Measurements from ENCODE around the gene TAS2R39. TPM values are rescaled to one million over a fixed set of nuclear protein-coding genes. Genes with fewer than 3 reads are reported as not detected.

The TAS2R39 gene
- total and polyA plus RNA-seq, 9 donors = 0.32 TPM; not detected in 8

DNA sequence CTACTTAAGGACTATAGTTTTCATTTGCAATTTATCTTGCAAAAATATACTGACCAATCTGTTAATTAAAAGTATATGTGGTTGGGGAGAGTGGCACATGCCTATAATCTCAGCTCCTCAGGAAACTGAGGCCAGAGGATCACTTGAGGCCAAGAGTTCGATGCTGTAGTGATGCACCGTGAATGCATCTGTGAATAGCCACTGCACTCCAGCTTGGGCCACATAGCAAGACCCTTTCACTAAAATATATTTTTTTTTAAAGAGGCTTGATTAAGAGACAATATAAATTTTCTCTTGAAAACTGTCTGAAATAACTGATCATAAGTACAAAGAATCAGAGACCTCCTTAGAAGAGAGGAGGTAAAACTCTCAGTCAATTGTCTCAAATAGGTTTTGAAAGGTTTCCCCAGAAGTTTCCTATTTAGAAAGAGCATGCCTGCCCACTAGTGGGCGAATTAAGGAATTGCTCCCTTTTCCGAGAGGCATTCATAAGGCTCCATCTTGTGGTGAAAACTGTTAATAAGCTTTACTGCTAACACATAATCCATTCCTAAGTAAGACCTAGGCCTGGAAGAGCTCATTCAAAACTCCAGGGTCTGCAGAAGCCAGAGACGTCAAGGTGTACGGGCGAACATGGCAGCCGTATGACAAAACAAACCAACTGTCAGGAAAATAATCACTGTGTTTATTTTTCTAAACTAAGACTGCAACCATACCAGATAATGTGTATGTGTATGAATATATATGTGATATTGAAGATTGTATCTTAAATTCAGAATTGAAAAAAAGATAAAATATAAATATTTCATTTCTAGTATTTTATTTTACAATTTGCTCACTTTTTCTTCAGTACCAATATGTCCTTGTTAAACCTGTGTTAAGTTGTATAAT is 31.8 kb downstream of the TAS2R39 start:
- DNase-seq = peak; percentile 88
- H3K27me3 ChIP-seq (ENCODE audit: control insufficient read depth, insufficient read depth, low read length) = no peaks in the 10 kb centered on the region
- H3K4me3 ChIP-seq (ENCODE audit: low read length) = no peak overlapping the region
- no peaks in the 10 kb centered on the region for H3K4me1 ChIP-seq (ENCODE audit: control insufficient read depth, insufficient read depth, low read length)
- no peak overlapping the region for H3K27ac ChIP-seq (ENCODE audit: low read length)
- H3K36me3 ChIP-seq (ENCODE audit: control insufficient read depth, insufficient read depth, low read length) = no peaks in the 10 kb centered on the region
- WGBS (ENCODE audit: insufficient coverage) = 0% methylated on average over 1 of the region's 8 CpGs
- H3K9me3 ChIP-seq (replicated peaks; ENCODE audit: control insufficient read depth, low read depth, low read length) = no peaks in the 10 kb centered on the region

- Histone ChIP-seq H3K27me3 (ENCODE audit: control insufficient read depth, insufficient read depth, low read length) (no peaks in the 10 kb centered on the region), H3K9me3 (replicated peaks; ENCODE audit: control insufficient read depth, low read depth, low read length) (no peaks in the 10 kb centered on the region), H3K27ac (ENCODE audit: low read length) (no peak overlapping the region), H3K36me3 (ENCODE audit: control insufficient read depth, insufficient read depth, low read length) (no peaks in the 10 kb centered on the region), H3K4me1 (ENCODE audit: control insufficient read depth, insufficient read depth, low read length) (no peaks in the 10 kb centered on the region), H3K4me3 (ENCODE audit: low read length) (no peak overlapping the region)
- WGBS (ENCODE audit: insufficient coverage) = 82% methylated on average over 1 of the region's 6 CpGs
- no peak for DNase-seq
These were observed 32.9 kb downstream of the TAS2R39 start for GRCh38 chr7:143216151-143216550.

DNA sequence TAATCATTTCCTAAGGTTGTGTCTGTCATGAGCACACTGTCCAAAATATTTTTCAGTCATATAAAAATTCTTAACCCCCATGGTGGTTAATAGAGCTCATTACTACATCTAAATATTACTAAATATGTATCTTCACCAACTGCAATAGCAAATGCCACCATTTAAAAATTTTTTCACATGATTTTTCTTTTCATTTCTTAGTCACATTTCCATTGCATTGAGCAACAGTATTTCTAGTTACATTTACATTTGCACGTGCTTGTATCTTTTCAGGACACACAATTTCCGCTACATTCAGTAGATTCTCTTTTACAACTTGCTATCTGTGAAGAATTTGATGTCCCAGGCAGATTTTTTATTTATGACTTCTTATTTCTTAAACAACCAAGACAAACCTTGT is 33.5 kb downstream of the TAS2R39 start:
- Histone ChIP-seq H3K27ac (ENCODE audit: low read length) (no peak overlapping the region), H3K4me1 (ENCODE audit: control insufficient read depth, insufficient read depth, low read length) (no peaks in the 10 kb centered on the region), H3K9me3 (replicated peaks; ENCODE audit: control insufficient read depth, low read depth, low read length) (no peaks in the 10 kb centered on the region), H3K27me3 (ENCODE audit: control insufficient read depth, insufficient read depth, low read length) (no peaks in the 10 kb centered on the region), H3K4me3 (ENCODE audit: low read length) (no peak overlapping the region), H3K36me3 (ENCODE audit: control insufficient read depth, insufficient read depth, low read length) (no peaks in the 10 kb centered on the region)
- WGBS (ENCODE audit: insufficient coverage) = no CpG with 5 or more reads among the region's 2 CpGs
- DNase-seq = no peak

DNA sequence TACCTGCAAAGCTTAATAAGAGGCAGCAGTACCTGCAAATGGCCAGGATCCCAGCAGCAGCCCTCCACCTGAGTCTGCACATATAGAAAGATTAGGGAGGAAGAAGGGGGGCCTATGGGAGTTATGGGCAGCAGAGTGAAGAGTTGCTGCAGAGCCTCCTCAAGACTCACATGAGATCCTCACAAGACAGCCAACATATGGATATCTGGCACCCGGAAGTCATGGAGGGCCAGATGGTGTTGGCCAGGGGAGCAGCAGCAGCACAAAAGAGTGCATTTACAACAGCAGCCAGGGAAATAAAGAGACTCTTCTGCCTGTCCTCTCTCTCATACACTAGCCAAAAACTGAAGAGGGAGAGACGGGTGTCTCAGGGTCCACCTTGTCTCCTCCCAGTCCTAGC is 34.6 kb downstream of the TAS2R39 start:
- whole genome bisulfite sequencing (ENCODE audit: insufficient coverage) = 50% methylated on average over 1 of the region's 2 CpGs
- no peak overlapping the region for H3K4me3 ChIP-seq (ENCODE audit: low read length)
- H3K36me3 ChIP-seq (ENCODE audit: control insufficient read depth, insufficient read depth, low read length) = no peaks in the 10 kb centered on the region
- H3K27ac ChIP-seq (ENCODE audit: low read length) = no peak overlapping the region
- no peak for DNase-seq
- no peaks in the 10 kb centered on the region for H3K4me1 ChIP-seq (ENCODE audit: control insufficient read depth, insufficient read depth, low read length)
- H3K27me3 ChIP-seq (ENCODE audit: control insufficient read depth, insufficient read depth, low read length) = no peaks in the 10 kb centered on the region
- no peaks in the 10 kb centered on the region for H3K9me3 ChIP-seq (replicated peaks; ENCODE audit: control insufficient read depth, low read depth, low read length)

GRCh38 chr7:143221286-143221685 is 38.1 kb downstream of the TAS2R39 start:
- Histone ChIP-seq H3K27ac (ENCODE audit: low read length) (no peak overlapping the region), H3K4me3 (ENCODE audit: low read length) (no peak overlapping the region)
- WGBS (ENCODE audit: insufficient coverage) = no CpG with 5 or more reads among the region's 2 CpGs

GRCh38 chr7:143221737-143222136 is 38.5 kb downstream of the TAS2R39 start, which contains the start of gene TAS2R40:
Gene TAS2R40 (plus strand): TSS chr7:143222037. CDS start chr7:143222079, 42 bp downstream.
- H3K9me3 ChIP-seq (replicated peaks; ENCODE audit: control insufficient read depth, low read depth, low read length) = no peaks in the 10 kb centered on the region
- no peak for DNase-seq
- H3K4me3 ChIP-seq (ENCODE audit: low read length) = no peak within 1 kb of the TSS
- H3K36me3 ChIP-seq (ENCODE audit: control insufficient read depth, insufficient read depth, low read length) = no peaks in the 10 kb centered on the region
- 85% methylated on average over 3 of the region's 3 CpGs for WGBS (ENCODE audit: insufficient coverage)
- H3K4me1 ChIP-seq (ENCODE audit: control insufficient read depth, insufficient read depth, low read length) = no peaks in the 10 kb centered on the region
- no peak within 1 kb of the TSS for H3K27ac ChIP-seq (ENCODE audit: low read length)
- no peaks in the 10 kb centered on the region for H3K27me3 ChIP-seq (ENCODE audit: control insufficient read depth, insufficient read depth, low read length)

More at GRCh38 chr7:143221286-143221685, 38.1 kb downstream of the TAS2R39 start:
- Histone ChIP-seq H3K27me3 (ENCODE audit: control insufficient read depth, insufficient read depth, low read length) (no peaks in the 10 kb centered on the region), H3K4me1 (ENCODE audit: control insufficient read depth, insufficient read depth, low read length) (no peaks in the 10 kb centered on the region), H3K9me3 (replicated peaks; ENCODE audit: control insufficient read depth, low read depth, low read length) (no peaks in the 10 kb centered on the region), H3K36me3 (ENCODE audit: control insufficient read depth, insufficient read depth, low read length) (no peaks in the 10 kb centered on the region)
- peak; percentile 82 for DNase-seq

GRCh38 chr7:143222782-143223181 is 39.6 kb downstream of the TAS2R39 start:
- no peaks in the 10 kb centered on the region for H3K36me3 ChIP-seq (ENCODE audit: control insufficient read depth, insufficient read depth, low read length)
- H3K27me3 ChIP-seq (ENCODE audit: control insufficient read depth, insufficient read depth, low read length) = no peaks in the 10 kb centered on the region
- no peaks in the 10 kb centered on the region for H3K9me3 ChIP-seq (replicated peaks; ENCODE audit: control insufficient read depth, low read depth, low read length)
- peak; percentile 45 for DNase-seq
- WGBS (ENCODE audit: insufficient coverage) = 73% methylated on average over 5 of the region's 7 CpGs
- peaks cover 5% of the 10 kb centered on the region for H3K4me1 ChIP-seq (ENCODE audit: control insufficient read depth, insufficient read depth, low read length)
- no peak overlapping the region for H3K27ac ChIP-seq (ENCODE audit: low read length)
- no peak overlapping the region for H3K4me3 ChIP-seq (ENCODE audit: low read length)

GRCh38 chr7:143223784-143224183 is 40.6 kb downstream of the TAS2R39 start:
- DNase-seq = no peak
- Histone ChIP-seq H3K27ac (ENCODE audit: low read length) (no peak overlapping the region), H3K36me3 (ENCODE audit: control insufficient read depth, insufficient read depth, low read length) (no peaks in the 10 kb centered on the region), H3K9me3 (replicated peaks; ENCODE audit: control insufficient read depth, low read depth, low read length) (no peaks in the 10 kb centered on the region), H3K4me1 (ENCODE audit: control insufficient read depth, insufficient read depth, low read length) (peaks cover 7% of the 10 kb centered on the region), H3K4me3 (ENCODE audit: low read length) (no peak overlapping the region), H3K27me3 (ENCODE audit: control insufficient read depth, insufficient read depth, low read length) (no peaks in the 10 kb centered on the region)
- 94% methylated on average over 2 of the region's 4 CpGs for WGBS (ENCODE audit: insufficient coverage)

DNA sequence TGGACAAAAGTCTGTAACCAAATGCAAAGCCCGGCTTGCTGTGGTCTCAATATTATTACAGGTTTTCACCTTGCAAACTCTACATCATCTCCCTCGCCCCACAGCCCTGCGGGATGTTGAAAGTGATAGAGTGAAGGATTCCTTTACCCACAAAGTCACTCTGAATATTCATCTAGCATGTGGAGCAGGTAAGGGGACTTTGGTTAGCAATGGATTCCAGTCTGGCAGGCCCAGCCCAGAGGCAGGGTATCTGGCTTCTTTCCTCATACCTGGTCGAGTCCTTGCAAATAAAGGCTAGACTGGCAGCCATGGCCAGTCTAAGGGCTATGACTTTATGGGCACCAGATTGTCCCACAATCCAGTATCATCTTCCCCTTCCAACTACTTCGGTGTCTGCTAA is 41.8 kb downstream of the TAS2R39 start:
- DNase-seq = no peak
- Histone ChIP-seq H3K4me3 (ENCODE audit: low read length) (no peak overlapping the region), H3K36me3 (ENCODE audit: control insufficient read depth, insufficient read depth, low read length) (no peaks in the 10 kb centered on the region), H3K9me3 (replicated peaks; ENCODE audit: control insufficient read depth, low read depth, low read length) (no peaks in the 10 kb centered on the region), H3K27me3 (ENCODE audit: control insufficient read depth, insufficient read depth, low read length) (no peaks in the 10 kb centered on the region), H3K4me1 (ENCODE audit: control insufficient read depth, insufficient read depth, low read length) (peaks cover 11% of the 10 kb centered on the region), H3K27ac (ENCODE audit: low read length) (no peak overlapping the region)
- 78% methylated on average over 1 of the region's 5 CpGs for WGBS (ENCODE audit: insufficient coverage)

- no peaks in the 10 kb centered on the region for H3K27me3 ChIP-seq (ENCODE audit: control insufficient read depth, insufficient read depth, low read length)
- no CpG with 5 or more reads among the region's 1 CpG for WGBS (ENCODE audit: insufficient coverage)
- no peaks in the 10 kb centered on the region for H3K36me3 ChIP-seq (ENCODE audit: control insufficient read depth, insufficient read depth, low read length)
- no peak overlapping the region for H3K27ac ChIP-seq (ENCODE audit: low read length)
- no peak for DNase-seq
- peaks cover 11% of the 10 kb centered on the region for H3K4me1 ChIP-seq (ENCODE audit: control insufficient read depth, insufficient read depth, low read length)
- H3K9me3 ChIP-seq (replicated peaks; ENCODE audit: control insufficient read depth, low read depth, low read length) = no peaks in the 10 kb centered on the region
- H3K4me3 ChIP-seq (ENCODE audit: low read length) = no peak overlapping the region
These were observed 44.6 kb downstream of the TAS2R39 start for GRCh38 chr7:143227806-143228205.

All from muscle of leg (tissue), 11 donors.